Heart right ventricle (tissue), 16 donors: ENCODE measurements around the gene RAB33B. TPM values are rescaled to one million over a fixed set of nuclear protein-coding genes. Genes with fewer than 3 reads are reported as not detected.

ENCODE experiments used
- ATAC-seq, 8 donors: fragments of 200-7000 bp; cut with Tn5 transposase; one replicate each; pipeline ENCODE4 v1.9.1; 2020; ENCODE audit warnings: mild to moderate bottlenecking in 8 of 8, moderate library complexity in 8 of 8, moderate number of reproducible peaks in 1 of 8
- DNase-seq, 2 donors: peaks; one replicate each; pipeline ENCODE4 v3.0.0-alpha.2; 2020
- H3K27ac ChIP-seq, 10 donors: fragments of 200-600 bp; sonication (generic) in 2 of 10; one replicate each; pipeline versions ENCODE4 v1.5.0 to v1.8.0; 2020 to 2022; ENCODE audit warnings: mild to moderate bottlenecking in 3 of 10
- H3K27me3 ChIP-seq, 7 donors: fragments of 200-600 bp; one replicate each; pipeline ENCODE4 v1.8.0; 2021 to 2022; ENCODE audit warnings: mild to moderate bottlenecking in 2 of 7
- H3K36me3 ChIP-seq, 9 donors: fragments of 200-600 bp; sonication (generic) in 1 of 9; one replicate each; pipeline versions ENCODE4 v1.5.0 to v1.8.0; 2020 to 2022; ENCODE audit warnings: mild to moderate bottlenecking in 2 of 9
- H3K4me1 ChIP-seq, 9 donors: fragments of 200-600 bp; sonication (generic) in 1 of 9; one replicate each; pipeline versions ENCODE4 v1.5.0 to v1.8.0; 2020 to 2022; ENCODE audit warnings: mild to moderate bottlenecking in 4 of 9
- H3K4me3 ChIP-seq, 10 donors: fragments of 200-600 bp; sonication (generic) in 2 of 10; one replicate each; pipeline versions ENCODE4 v1.5.0 to v1.8.0; 2020 to 2022; ENCODE audit warnings: mild to moderate bottlenecking in 7 of 10, moderate library complexity in 2 of 10
- H3K9me3 ChIP-seq, 11 donors: fragments of 200-600 bp in 10 of 11; sonication (generic) in 2 of 11; one replicate each; pipeline versions ENCODE4 v1.5.0 to v1.8.0; 2013 to 2022; ENCODE audit warnings: mild to moderate bottlenecking in 2 of 11, control low read depth in 1 of 11, moderate library complexity in 1 of 11
- WGBS, 2 donors: extraction: QIAGEN DNeasy Blood & Tissue Kit; methylation state at CpG; one replicate each; pipeline ENCODE4 v1.1.7; 2013; ENCODE audit warnings: inconsistent platforms in 1 of 2; 5-methylcytosine and 5-hydroxymethylcytosine counted together
- intact Hi-C, 10 donors: fragments of 100-400 bp; cut with DNase I; formaldehyde crosslinking; loops; one replicate each; pipeline versions ENCODE4 v1.11.1 to v1.14.2; 2022
- polyA plus RNA-seq, 2 donors: library from polyadenylated mRNA; stranded (reverse); fragments of 200-250 nt; gene quantifications; one replicate each; pipeline ENCODE4 v1.2.3, GENCODE V29; 2013
- total RNA-seq, 10 donors: library from RNA; stranded (reverse); fragmentation: NEBNext Ultra II Directional in 3 of 10; extraction: Animal tissue kit (Norgen Biotek cat#: 25700) in 3 of 10; gene quantifications; one replicate each; pipeline versions ENCODE4 v1.2.1 to v1.2.4, GENCODE V29; 2021 to 2023
- TF ChIP-seq, protein P1 (sequence below), 9 donors: fragments of 200-600 bp; sonication (generic) in 2 of 9; IDR thresholded peaks; one replicate each; pipeline versions ENCODE4 v1.5.0 to v1.8.0; 2021 to 2022; ENCODE audit warnings: antibody characterized with exemption in 9 of 9, mild to moderate bottlenecking in 5 of 9, moderate library complexity in 1 of 9
- donor health status: Arrhythmogenic right ventricular cardiomyopathy.
- donor health status: ischemic (EF 13 %, LVEDD 7.1; RV severe dilation, severe dysfunction).
- donor health status: healthy with polysubstance abuse.
- donor health status: DM: no; HTN: yes; CAD: no.
- donor health status: DM: no; HTN: no; CAD: no.
- donor health status: ischemic (EF 25% LVEDD 6.9; RV normal size, moderate dysfunction).
- donor health status: ischemic (EF 25% LVEDD 5.7; RV mildly dilated, moderate dysfunction).
- donor health status: healthy.
- donor health status: DM: yes; HTN: yes; CAD: no.
- donor health status: Ischemic cardiomyopathy.
- donor health status: ischemic (EF 35%, LVEDD 5.7; RV mildly dilated, moderate dysfunction).
- donor health status: nonischemic (EF 11% LVEDD 7.7; RV severe dilation, severe dysfunction).
- donor health status: DM: yes; HTN: yes; CAD: no.
- donor health status: PGD.
- donor health status: ischemic (EF 29% LVEDD 5.4; RV normal size, mild dysfunction).
- donor health status: nonischemic (EF 23%, LVEDD 6.1; RV moderate dilation, normal function).

The RAB33B gene
- total and polyA plus RNA-seq, 12 donors: 2.4 to 7.5 (median 6.6) TPM

DNA sequence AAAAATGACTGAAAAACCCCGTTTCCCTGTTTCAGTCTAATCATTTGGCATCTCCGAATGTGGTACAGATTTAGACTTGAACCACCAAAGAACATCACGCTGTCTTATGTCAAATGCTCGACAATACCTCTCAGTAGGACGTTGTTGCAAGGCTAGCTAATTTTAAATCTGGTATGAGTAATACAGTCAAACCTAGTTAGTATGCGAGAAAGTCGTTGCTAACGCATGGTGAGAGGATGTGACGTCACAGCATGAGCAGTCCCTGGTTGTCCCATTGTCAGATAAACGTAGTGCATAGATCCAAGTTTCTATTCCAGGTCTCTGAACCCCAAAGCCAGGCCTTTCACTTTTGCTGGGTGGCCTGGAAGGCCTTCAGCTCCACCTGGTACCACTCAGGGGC lies 57.4 kb downstream of the RAB33B start:
- Histone ChIP-seq H3K36me3 (peaks cover 0 to 100% (median 6%) of the 10 kb centered on the region in 9 donors), H3K27me3 (no peaks in the 10 kb centered on the region), H3K4me3 (no peak overlapping the region), H3K9me3 (no peaks in the 10 kb centered on the region), H3K27ac (no peak overlapping the region), H3K4me1 (peaks cover 0 to 46% (median 29%) of the 10 kb centered on the region in 9 donors)
- 58 to 60% methylated on average over 10 of the region's 10 CpGs for WGBS, 2 donors
- DNase-seq (no peak), ATAC-seq (peak in 2 of 8 donors; percentile 29 to 45)
- intact Hi-C loops: loop anchor here in 2 of 10 donors (10.0 kb wide), 2 partner anchors 97 to 477 kb away; no protein-coding TSS in a partner anchor
- TF ChIP-seq, protein P1, sequence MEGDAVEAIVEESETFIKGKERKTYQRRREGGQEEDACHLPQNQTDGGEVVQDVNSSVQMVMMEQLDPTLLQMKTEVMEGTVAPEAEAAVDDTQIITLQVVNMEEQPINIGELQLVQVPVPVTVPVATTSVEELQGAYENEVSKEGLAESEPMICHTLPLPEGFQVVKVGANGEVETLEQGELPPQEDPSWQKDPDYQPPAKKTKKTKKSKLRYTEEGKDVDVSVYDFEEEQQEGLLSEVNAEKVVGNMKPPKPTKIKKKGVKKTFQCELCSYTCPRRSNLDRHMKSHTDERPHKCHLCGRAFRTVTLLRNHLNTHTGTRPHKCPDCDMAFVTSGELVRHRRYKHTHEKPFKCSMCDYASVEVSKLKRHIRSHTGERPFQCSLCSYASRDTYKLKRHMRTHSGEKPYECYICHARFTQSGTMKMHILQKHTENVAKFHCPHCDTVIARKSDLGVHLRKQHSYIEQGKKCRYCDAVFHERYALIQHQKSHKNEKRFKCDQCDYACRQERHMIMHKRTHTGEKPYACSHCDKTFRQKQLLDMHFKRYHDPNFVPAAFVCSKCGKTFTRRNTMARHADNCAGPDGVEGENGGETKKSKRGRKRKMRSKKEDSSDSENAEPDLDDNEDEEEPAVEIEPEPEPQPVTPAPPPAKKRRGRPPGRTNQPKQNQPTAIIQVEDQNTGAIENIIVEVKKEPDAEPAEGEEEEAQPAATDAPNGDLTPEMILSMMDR (IDR thresholded peaks at IDR 0.05): no peak

DNA sequence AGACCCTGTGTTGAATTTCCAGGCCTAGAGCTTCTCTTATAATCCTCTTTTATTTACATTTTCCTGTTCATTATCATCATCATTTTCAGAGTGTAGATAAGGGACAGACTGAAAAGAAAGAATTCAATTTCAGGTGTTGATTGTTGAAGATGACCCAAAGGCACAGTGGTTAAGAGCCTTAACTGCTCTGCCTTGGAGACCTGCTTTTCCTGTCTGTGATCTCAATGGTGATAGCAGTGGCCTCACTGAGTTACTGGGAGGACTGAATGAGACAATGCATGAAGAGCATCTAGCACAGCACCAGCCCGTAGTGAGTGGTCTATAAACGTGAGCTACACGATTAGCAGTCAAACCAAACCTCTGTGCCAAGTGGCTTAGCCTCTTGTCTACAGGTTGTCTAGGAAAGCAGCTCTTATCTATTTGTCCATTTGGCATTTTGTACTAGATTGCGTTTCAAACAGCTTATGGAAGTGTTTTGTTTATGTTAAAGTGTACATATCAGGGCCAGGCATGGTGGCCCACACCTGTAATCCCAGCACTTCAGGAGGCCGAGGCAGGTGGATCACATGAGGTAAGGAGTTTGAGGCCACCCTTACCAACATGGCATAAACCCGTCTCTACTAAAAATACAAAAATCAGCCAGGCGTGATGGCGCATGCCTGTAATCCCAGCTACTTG lies 60.6 kb downstream of the RAB33B start:
- H3K9me3 ChIP-seq: no peaks in the 10 kb centered on the region
- 69 to 77% methylated on average over 8 of the region's 8 CpGs for WGBS, 2 donors
- TF ChIP-seq, protein P1 (IDR thresholded peaks at IDR 0.05): no peak
- H3K36me3 ChIP-seq: peaks cover 0 to 100% (median 24%) of the 10 kb centered on the region in 9 donors
- no peaks in the 10 kb centered on the region for H3K27me3 ChIP-seq
- intact Hi-C loops: loop anchor here in 2 of 10 donors (10.0 kb wide), 2 partner anchors 100 to 480 kb away; no protein-coding TSS in a partner anchor
- peak overlapping the region in 5 of 10 donors; percentile 49 to 74 (median 60) for H3K27ac ChIP-seq
- no peak overlapping the region for H3K4me3 ChIP-seq
- H3K4me1 ChIP-seq: peaks cover 0 to 27% (median 19%) of the 10 kb centered on the region in 9 donors
- ATAC-seq: no peak
- DNase-seq: no peak

DNA sequence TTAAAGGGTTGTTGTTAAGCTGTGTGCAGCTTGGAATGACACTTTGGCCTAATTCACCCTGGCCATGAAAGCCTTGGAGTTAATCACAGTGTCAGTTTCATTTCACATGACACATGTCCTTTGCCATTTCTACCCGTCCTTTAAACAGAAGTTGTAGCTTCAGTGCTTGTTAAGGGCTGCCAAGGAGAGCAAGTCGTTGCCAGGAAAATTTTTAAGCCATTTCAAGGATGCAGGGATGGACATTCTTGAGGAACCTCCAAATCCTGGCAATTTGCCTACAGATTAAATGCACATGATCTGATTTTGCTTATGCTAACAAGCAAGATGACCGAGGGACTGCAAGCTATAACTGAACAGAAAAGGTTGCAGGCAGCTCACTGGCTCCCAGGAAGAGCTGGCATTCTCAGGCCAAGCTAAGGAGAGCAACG lies 61.6 kb downstream of the RAB33B start:
- Histone ChIP-seq H3K9me3 (no peaks in the 10 kb centered on the region), H3K27me3 (no peaks in the 10 kb centered on the region), H3K4me1 (peaks cover 0 to 20% (median 16%) of the 10 kb centered on the region in 9 donors), H3K27ac (peak overlapping the region in 7 of 10 donors; percentile 4 to 74 (median 51)), H3K4me3 (no peak overlapping the region), H3K36me3 (peaks cover 0 to 100% (median 31%) of the 10 kb centered on the region in 9 donors)
- intact Hi-C loops: loop anchor here in 2 of 10 donors (10.0 kb wide), 2 partner anchors 101 to 481 kb away; no protein-coding TSS in a partner anchor
- DNase-seq (no peak), ATAC-seq (peak; percentile 20 to 69 (median 51))
- TF ChIP-seq, protein P1 (IDR thresholded peaks at IDR 0.05): no peak
- WGBS, 2 donors: 11 to 21% methylated on average over 4 of the region's 4 CpGs

DNA sequence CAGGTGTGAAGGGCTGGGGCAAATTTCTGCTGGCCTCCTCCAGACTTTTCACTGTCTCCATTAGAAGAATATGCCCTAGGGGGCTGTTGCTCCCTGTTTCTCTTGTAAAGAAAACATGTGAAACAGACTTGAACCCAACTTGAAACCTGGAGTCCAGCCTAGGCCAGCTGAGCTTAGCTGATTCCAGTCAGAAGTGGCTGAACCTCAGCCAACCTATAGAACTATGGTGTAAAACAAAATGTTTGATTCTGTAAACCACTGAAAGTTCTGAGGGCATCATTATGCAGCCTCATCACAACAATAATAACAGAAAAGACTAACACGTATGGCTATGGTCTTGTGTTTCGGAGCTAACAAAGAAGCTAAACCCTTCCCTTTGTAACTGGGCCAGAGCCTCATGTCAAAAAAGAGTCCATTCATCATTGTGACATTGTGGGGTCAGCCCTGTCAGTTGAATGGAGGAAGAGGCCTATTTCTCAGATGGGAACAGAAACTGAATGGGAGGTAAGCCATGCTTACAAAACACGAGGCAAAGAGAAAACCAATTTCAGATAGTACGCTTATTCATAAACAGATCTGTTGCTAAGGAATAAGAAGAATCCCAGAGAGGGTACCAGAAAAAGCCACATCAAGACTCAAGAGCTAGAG lies 68.0 kb downstream of the RAB33B start:
- ATAC-seq (peak in 1 of 8 donors; percentile 12), DNase-seq (no peak)
- Histone ChIP-seq H3K27me3 (no peaks in the 10 kb centered on the region), H3K27ac (peak overlapping the region in 2 of 10 donors; percentile 1 to 41), H3K4me1 (peaks cover 0 to 23% (median 3%) of the 10 kb centered on the region in 9 donors), H3K4me3 (no peak overlapping the region), H3K9me3 (no peaks in the 10 kb centered on the region), H3K36me3 (peaks cover 0 to 100% (median 52%) of the 10 kb centered on the region in 9 donors)
- intact Hi-C loops: no loop called here
- TF ChIP-seq, protein P1 (IDR thresholded peaks at IDR 0.05): no peak
- WGBS, 2 donors: 83 to 92% methylated on average over 4 of the region's 4 CpGs
